Glutamatergic neuron (in vitro differentiated cells): ENCODE data around the gene PIP. TPM values are rescaled to one million over a fixed set of nuclear protein-coding genes. Genes with fewer than 3 reads are reported as not detected.
"Not testable (repeated sequence)": the region's sequence is repeated elsewhere in the genome, so short reads cannot be mapped to it uniquely, and the experiment has no call there.

Experiments
- DNase-seq: peaks from one replicate; pipeline ENCODE4 v3.0.0; 2022
- H3K27ac Mint-ChIP-seq: one replicate; pipeline ENCODE4 v1.8.0; 2020; ENCODE audit warnings: mild to moderate bottlenecking, mixed read lengths, inconsistent platforms; ENCODE audit not compliant: unreplicated experiment
- H3K27me3 Mint-ChIP-seq: one replicate; pipeline ENCODE4 v1.8.0; 2020; ENCODE audit warnings: mild to moderate bottlenecking, moderate library complexity, mixed read lengths, inconsistent platforms; ENCODE audit not compliant: unreplicated experiment
- H3K36me3 Mint-ChIP-seq: one replicate; pipeline ENCODE4 v1.8.0; 2020; ENCODE audit warnings: mild to moderate bottlenecking, mixed read lengths, inconsistent platforms; ENCODE audit not compliant: unreplicated experiment
- H3K4me1 Mint-ChIP-seq: one replicate; pipeline ENCODE4 v1.8.0; 2020; ENCODE audit warnings: mild to moderate bottlenecking, low read depth, mixed read lengths, inconsistent platforms; ENCODE audit not compliant: unreplicated experiment
- H3K4me3 Mint-ChIP-seq: one replicate; pipeline ENCODE4 v1.8.0; 2020; ENCODE audit warnings: mild to moderate bottlenecking, mixed read lengths, inconsistent platforms; ENCODE audit not compliant: unreplicated experiment
- H3K9me3 Mint-ChIP-seq: one replicate; pipeline ENCODE4 v1.8.0; 2020; ENCODE audit warnings: mild to moderate bottlenecking, moderate library complexity, mixed read lengths, inconsistent platforms; ENCODE audit not compliant: unreplicated experiment
- CTCF ChIP-seq: fragments of 200-600 bp; sonication (generic); IDR thresholded peaks from one replicate; pipeline ENCODE4 v1.5.0; 2021; ENCODE audit not compliant: partially characterized antibody, unreplicated experiment
- total RNA-seq: library from RNA; stranded (reverse); fragmentation: NEBNext Ultra II Directional; extraction: Animal tissue kit (Norgen Biotek cat#: 25700); gene quantifications from one replicate; pipeline ENCODE4 v1.2.1, GENCODE V29; 2021; ENCODE audit not compliant: unreplicated experiment

The PIP gene
- total RNA-seq, 1 donor from 2014 or later: not detected

- Mint-ChIP-seq H3K27ac (no peak overlapping the region), H3K36me3 (no peaks in the 10 kb centered on the region), H3K9me3 (no peaks in the 10 kb centered on the region), H3K27me3 (no peaks in the 10 kb centered on the region), H3K4me3 (no peak overlapping the region), H3K4me1 (no peaks in the 10 kb centered on the region)
- DNase-seq: no peak
- TF ChIP-seq CTCF: no peak
These were observed 27.1 kb upstream of the PIP start for GRCh38 chr7:143104759-143105158.

- H3K9me3 Mint-ChIP-seq, H3K4me3 Mint-ChIP-seq, H3K27me3 Mint-ChIP-seq, DNase-seq, H3K36me3 Mint-ChIP-seq, H3K4me1 Mint-ChIP-seq, H3K27ac Mint-ChIP-seq: not testable (repeated sequence)
These were observed 23.9 kb upstream of the PIP start for GRCh38 chr7:143108019-143108418.

GRCh38 chr7:143117395-143117794, 14.5 kb upstream of the PIP start:
- Mint-ChIP-seq H3K4me1 (no peaks in the 10 kb centered on the region), H3K4me3 (no peak overlapping the region), H3K27me3 (no peaks in the 10 kb centered on the region), H3K36me3 (no peaks in the 10 kb centered on the region), H3K9me3 (no peaks in the 10 kb centered on the region), H3K27ac (no peak overlapping the region)
- no peak for DNase-seq
- no peak for TF ChIP-seq CTCF

- H3K9me3 Mint-ChIP-seq: peaks cover 3% of the 10 kb centered on the region
These were observed 11.0 kb upstream of the PIP start for GRCh38 chr7:143120691-143121405.

GRCh38 chr7:143123326-143123725, 8.6 kb upstream of the PIP start:
- not testable (repeated sequence) for H3K4me3 Mint-ChIP-seq, H3K9me3 Mint-ChIP-seq

More at GRCh38 chr7:143120691-143121405, 11.0 kb upstream of the PIP start:
- Mint-ChIP-seq H3K27ac (no peak overlapping the region), H3K36me3 (no peaks in the 10 kb centered on the region), H3K27me3 (peaks cover 2% of the 10 kb centered on the region), H3K4me3 (no peak overlapping the region), H3K4me1 (no peaks in the 10 kb centered on the region)
- DNase-seq: no peak
- TF ChIP-seq CTCF: no peak

GRCh38 chr7:143126146-143126545, 5.7 kb upstream of the PIP start:
- no peak overlapping the region for H3K27ac Mint-ChIP-seq

More at GRCh38 chr7:143123326-143123725, 8.6 kb upstream of the PIP start:
- H3K4me1 Mint-ChIP-seq, H3K36me3 Mint-ChIP-seq, DNase-seq, H3K27me3 Mint-ChIP-seq, H3K27ac Mint-ChIP-seq: not testable (repeated sequence)

More at GRCh38 chr7:143126146-143126545, 5.7 kb upstream of the PIP start:
- no peak for DNase-seq
- Mint-ChIP-seq H3K9me3 (peaks cover 3% of the 10 kb centered on the region), H3K4me1 (no peaks in the 10 kb centered on the region), H3K36me3 (no peaks in the 10 kb centered on the region), H3K27me3 (peaks cover 4% of the 10 kb centered on the region), H3K4me3 (no peak overlapping the region)
- no peak for TF ChIP-seq CTCF
